GM12878 (cell line): ENCODE data around the gene ALG2. TPM values are rescaled to one million over a fixed set of nuclear protein-coding genes. Genes with fewer than 3 reads are reported as not detected.

Experiments used
- ATAC-seq: fragments of 200-7000 bp; cut with Tn5 transposase; 3 replicates; pipeline ENCODE4 v1.9.1; 2020; ENCODE audit warnings: mild to moderate bottlenecking, moderate library complexity
- BruUV-seq: library from RNA; stranded (reverse); fragments of 400-500 nt; replicated peaks from 2 replicates; lab custom pipeline; 2021; lab: Mats Ljungman, UMichigan
- CTCF ChIA-PET: fragments of 300-600 bp; sonication (Branson Sonifier 250); formaldehyde crosslinking; extraction: SDS; loops from one replicate; lab custom pipeline; 2021; ENCODE audit warnings: inconsistent platforms; lab: Yijun Ruan, JAX
- POLR2A ChIA-PET: fragments of 350-600 bp; formaldehyde crosslinking; extraction: SDS; loops from one replicate; lab custom pipeline; 2021; ENCODE audit warnings: inconsistent platforms; lab: Charles Lee
- RAD21 ChIA-PET: fragments of 300-600 bp; sonication (Branson Sonifier 250); formaldehyde crosslinking; loops from one replicate; lab custom pipeline; 2023; ENCODE audit warnings: antibody characterized with exemption; ENCODE audit not compliant: unreplicated experiment; lab: Charles Lee
- SMC1A ChIA-PET: fragments of 300-600 bp; sonication (Branson Sonifier 250); formaldehyde crosslinking; loops from one replicate; lab custom pipeline; 2023; ENCODE audit not compliant: unreplicated experiment, uncharacterized antibody; lab: Charles Lee
- DNase-seq: peaks from one replicate; pipeline ENCODE4 v3.0.0-alpha.2; 2011; ENCODE audit warnings: low read depth, low spot score
- FAIRE-seq: peaks from 3 replicates; lab custom pipeline; 2011; peaks lifted over from hg19 to GRCh38; lab: Jason Lieb, UNC
- H2AFZ ChIP-seq: 2 replicates; pipeline ENCODE4 v1.6.0; 2011; ENCODE audit warnings: low read depth, low read length, control low read depth; ENCODE audit not compliant: control insufficient read depth
- H3K27ac ChIP-seq: 2 replicates; pipeline ENCODE4 v1.5.1; 2011; ENCODE audit warnings: control low read depth; ENCODE audit not compliant: control insufficient read depth, insufficient read depth
- H3K27me3 ChIP-seq, 2 experiments: replicated peaks in 1 of 2; 2 replicates each; pipeline versions ENCODE4 v1.6.0 to v1.6.1; 2011; ENCODE audit warnings: low read length in 1 of 2; ENCODE audit not compliant: control insufficient read depth in 2 of 2, insufficient read depth in 2 of 2
- H3K36me3 ChIP-seq, 2 experiments: 2 replicates each; pipeline ENCODE4 v1.5.1; 2011; ENCODE audit warnings: low read length in 1 of 2; ENCODE audit not compliant: control insufficient read depth in 2 of 2, insufficient read depth in 2 of 2
- H3K4me1 ChIP-seq: 2 replicates; pipeline ENCODE4 v1.6.1; 2011; ENCODE audit warnings: mild to moderate bottlenecking, low read length, moderate library complexity, mixed read lengths; ENCODE audit not compliant: control insufficient read depth, insufficient read depth
- H3K4me2 ChIP-seq: 2 replicates; pipeline ENCODE4 v1.6.0; 2011; ENCODE audit warnings: control low read depth; ENCODE audit not compliant: control insufficient read depth, insufficient read depth
- H3K4me3 ChIP-seq: fragments of 200-600 bp; sonication (generic); 2 replicates; pipeline ENCODE4 v1.5.1; 2016
- H3K79me2 ChIP-seq: 2 replicates; pipeline ENCODE4 v1.6.0; 2011; ENCODE audit warnings: low read length; ENCODE audit not compliant: control insufficient read depth, insufficient read depth
- H3K9ac ChIP-seq: 2 replicates; pipeline ENCODE4 v1.8.0; 2011; ENCODE audit warnings: low read length, control low read depth, mixed read lengths; ENCODE audit not compliant: control insufficient read depth, insufficient read depth
- H3K9me3 ChIP-seq: replicated peaks from 3 replicates; pipeline ENCODE4 v1.5.1; 2011; ENCODE audit warnings: mild to moderate bottlenecking, low read length; ENCODE audit not compliant: control insufficient read depth, insufficient read depth
- H4K20me1 ChIP-seq: 2 replicates; pipeline ENCODE4 v1.6.0; 2011; ENCODE audit not compliant: control insufficient read depth, insufficient read depth
- BHLHE40 ChIP-seq, 2 experiments: fragments of 450-650 bp in 1 of 2; IDR thresholded peaks; 2 replicates each; pipeline ENCODE4 v1.6.1; 2011 to 2017; ENCODE audit warnings: low read depth in 2 of 2, borderline replicate concordance in 1 of 2, improper control_type of control experiment in 1 of 2, low read length in 1 of 2, mild to moderate bottlenecking in 1 of 2
- EED ChIP-seq: sonication (generic); IDR thresholded peaks from 2 replicates; pipeline ENCODE4 v1.6.1; 2016; ENCODE audit warnings: antibody characterized with exemption, low read depth
- FOS ChIP-seq: IDR thresholded peaks from 3 replicates; pipeline ENCODE4 v1.6.1; 2011; ENCODE audit warnings: borderline replicate concordance; ENCODE audit not compliant: insufficient read length; ENCODE audit errors: extremely low read depth
- MEF2B ChIP-seq: fragments of 450-650 bp; IDR thresholded peaks from 2 replicates; pipeline ENCODE4 v1.6.1; 2018; ENCODE audit warnings: mild to moderate bottlenecking, moderate library complexity; ENCODE audit not compliant: partially characterized antibody, poor library complexity, severe bottlenecking
- MTA2 ChIP-seq: fragments of 450-650 bp; IDR thresholded peaks from 2 replicates; pipeline ENCODE4 v1.6.1; 2016; ENCODE audit warnings: low read depth, mild to moderate bottlenecking, moderate library complexity
- POLR2AphosphoS2 ChIP-seq: IDR thresholded peaks from 2 replicates; pipeline ENCODE4 v1.6.1; 2011; ENCODE audit warnings: low read depth, mild to moderate bottlenecking, low read length, improper control_type of control experiment, moderate library complexity
- RAD21 ChIP-seq: IDR thresholded peaks from 2 replicates; pipeline ENCODE4 v1.6.1; 2011; ENCODE audit warnings: mild to moderate bottlenecking, low read depth, low read length, moderate library complexity; ENCODE audit not compliant: insufficient read depth
- RUNX3 ChIP-seq: IDR thresholded peaks from 2 replicates; pipeline ENCODE4 v1.6.1; 2012; ENCODE audit warnings: low read length, inconsistent platforms
- SMC3 ChIP-seq: IDR thresholded peaks from 2 replicates; pipeline ENCODE4 v1.6.1; 2011; ENCODE audit warnings: low read length, improper control_type of control experiment, borderline replicate concordance
- TBL1XR1 ChIP-seq: IDR thresholded peaks from 2 replicates; pipeline ENCODE4 v1.6.1; 2012; ENCODE audit warnings: low read depth, low read length, improper control_type of control experiment
- in situ Hi-C: fragments of 300-500 bp; cut with MboI; formaldehyde crosslinking; loops from 9 replicates; pipeline ENCODE4 v1.14.3; 2018; ENCODE audit warnings: mixed read lengths
- intact Hi-C: fragments of 100-400 bp; cut with micrococcal nuclease; formaldehyde crosslinking; loops from one replicate; pipeline ENCODE4 v1.14.2; 2022; ENCODE audit not compliant: unreplicated experiment
- polyA plus RNA-seq, 11 experiments: library from polyadenylated mRNA; depleted of rRNA in 4 of 11; unstranded in 6 of 11; stranded (reverse) in 5 of 11; fragments of >200 nt; fragmentation: Nextera tagmentation in 4 of 11; fragmentation: Illumina TruSeq in 1 of 11; extraction: Ambion mirVana in 4 of 11; extraction: Trizol in 1 of 11; gene quantifications; 1 replicate in 1 of 11; 2 replicates in 10 of 11; pipeline versions ENCODE4 v1.2.1 to v1.2.3, GENCODE V29; 2011 to 2016; ENCODE audit warnings: inconsistent platforms in 2 of 11, missing spikeins in 2 of 11, low read depth in 1 of 11
- total RNA-seq, 4 experiments: library from RNA; depleted of rRNA in 3 of 4; stranded (reverse); fragments of >200 nt in 3 of 4; fragmentation: Illumina TruSeq in 1 of 4; extraction: Trizol in 1 of 4; gene quantifications; 2 replicates each; pipeline versions ENCODE4 v1.2.1 to v1.2.3, GENCODE V29; 2013 to 2021
- TF ChIP-seq, protein P1 (sequence below): fragments of 150-350 bp; IDR thresholded peaks from 2 replicates; pipeline ENCODE4 v1.6.1; 2016; ENCODE audit warnings: low read depth, low read length
- TF ChIP-seq, protein P2 (sequence below): fragments of 450-650 bp; IDR thresholded peaks from 2 replicates; pipeline ENCODE4 v1.6.1; 2017; ENCODE audit warnings: mild to moderate bottlenecking, moderate library complexity
- TF ChIP-seq, protein P3 (sequence below): fragments of 450-650 bp; IDR thresholded peaks from 2 replicates; pipeline ENCODE4 v1.6.1; 2017; ENCODE audit warnings: antibody characterized with exemption, mild to moderate bottlenecking, moderate library complexity

ALG2 gene
- total and polyA plus RNA-seq, 10 of the 15 experiments (the other 5 are each of a cell fraction or from before 2014, with no cell fraction given): 8.8 to 52.5 (median 38.6) TPM

DNA sequence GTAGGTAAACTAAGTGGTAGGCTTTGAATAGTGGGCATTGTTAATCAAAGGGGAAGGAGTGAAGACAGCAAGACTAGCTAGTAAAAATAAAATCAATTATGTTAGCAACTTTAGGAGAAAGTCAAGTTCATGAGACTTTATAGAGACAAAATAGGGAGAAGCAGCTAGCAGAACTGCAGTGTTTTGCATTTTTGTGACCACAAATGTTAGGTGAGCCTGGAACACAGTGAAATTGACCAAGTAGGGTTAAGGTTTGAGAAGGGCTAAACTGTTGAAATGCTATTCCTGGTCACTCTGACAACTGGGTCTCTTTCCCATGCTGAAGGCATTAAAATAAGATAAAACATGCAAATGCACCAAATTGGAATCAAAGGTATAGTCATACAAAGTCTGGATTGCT lies 13.3 kb upstream of the ALG2 start:
- no TSS peak for BruUV-seq
- Histone ChIP-seq H3K79me2 (no peaks in the 10 kb centered on the region; the same call in 1 of the 2 replicates), H3K9me3 (peaks cover 7% of the 10 kb centered on the region; the same call in 2 of the 3 replicates), H3K4me2 (peak overlapping the region; percentile 88), H3K27me3 (no peaks in the 10 kb centered on the region), H3K36me3 (peaks cover 0 to 9% of the 10 kb centered on the region in 2 experiments; a peak in 2 of 4 replicates), H3K9ac (peak overlapping the region; percentile 7; the same call in 1 of the 2 replicates), H3K27ac (peak overlapping the region; percentile 94), H3K4me1 (peaks cover 41% of the 10 kb centered on the region), H2AFZ (no peak overlapping the region), H4K20me1 (no peaks in the 10 kb centered on the region), H3K4me3 (no peak overlapping the region; the same call in 1 of the 2 replicates)
- POLR2A ChIA-PET: interaction anchor here (1.1 to 5.6 kb wide), 7 partner anchors 10 to 52 kb away, joined by 5 to 51 read pairs (median 7); partner anchors contain the start of genes ALG2 and SEC61B
- no peak for ATAC-seq
- intact Hi-C loops: loop anchor here (5.0 kb wide), 1 partner anchor 53 kb away; no protein-coding TSS in a partner anchor
- CTCF ChIA-PET: interaction anchor here (0.6 to 6.3 kb wide), 10 partner anchors 11 to 406 kb away, joined by 3 to 160 read pairs (median 14); partner anchors contain the start of genes ALG2 and SEC61B
- SMC1A ChIA-PET: interaction anchor here (0.7 to 9.0 kb wide), 14 partner anchors 10 to 168 kb away, joined by 3 to 143 read pairs (median 12); partner anchors contain the start of gene SEC61B
- in situ Hi-C loops: no loop called here
- FAIRE-seq: no peak
- DNase-seq: no peak
- RAD21 ChIA-PET: interaction anchor here (0.9 to 7.5 kb wide), 9 partner anchors 12 to 62 kb away, joined by 3 to 98 read pairs (median 14); partner anchors contain the start of genes ALG2 and SEC61B
- TF ChIP-seq, protein P1, sequence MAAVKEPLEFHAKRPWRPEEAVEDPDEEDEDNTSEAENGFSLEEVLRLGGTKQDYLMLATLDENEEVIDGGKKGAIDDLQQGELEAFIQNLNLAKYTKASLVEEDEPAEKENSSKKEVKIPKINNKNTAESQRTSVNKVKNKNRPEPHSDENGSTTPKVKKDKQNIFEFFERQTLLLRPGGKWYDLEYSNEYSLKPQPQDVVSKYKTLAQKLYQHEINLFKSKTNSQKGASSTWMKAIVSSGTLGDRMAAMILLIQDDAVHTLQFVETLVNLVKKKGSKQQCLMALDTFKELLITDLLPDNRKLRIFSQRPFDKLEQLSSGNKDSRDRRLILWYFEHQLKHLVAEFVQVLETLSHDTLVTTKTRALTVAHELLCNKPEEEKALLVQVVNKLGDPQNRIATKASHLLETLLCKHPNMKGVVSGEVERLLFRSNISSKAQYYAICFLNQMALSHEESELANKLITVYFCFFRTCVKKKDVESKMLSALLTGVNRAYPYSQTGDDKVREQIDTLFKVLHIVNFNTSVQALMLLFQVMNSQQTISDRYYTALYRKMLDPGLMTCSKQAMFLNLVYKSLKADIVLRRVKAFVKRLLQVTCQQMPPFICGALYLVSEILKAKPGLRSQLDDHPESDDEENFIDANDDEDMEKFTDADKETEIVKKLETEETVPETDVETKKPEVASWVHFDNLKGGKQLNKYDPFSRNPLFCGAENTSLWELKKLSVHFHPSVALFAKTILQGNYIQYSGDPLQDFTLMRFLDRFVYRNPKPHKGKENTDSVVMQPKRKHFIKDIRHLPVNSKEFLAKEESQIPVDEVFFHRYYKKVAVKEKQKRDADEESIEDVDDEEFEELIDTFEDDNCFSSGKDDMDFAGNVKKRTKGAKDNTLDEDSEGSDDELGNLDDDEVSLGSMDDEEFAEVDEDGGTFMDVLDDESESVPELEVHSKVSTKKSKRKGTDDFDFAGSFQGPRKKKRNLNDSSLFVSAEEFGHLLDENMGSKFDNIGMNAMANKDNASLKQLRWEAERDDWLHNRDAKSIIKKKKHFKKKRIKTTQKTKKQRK: no peak
- TF ChIP-seq SMC3 (0 out of 2 replicates have a peak, but pooled peaks have one; percentile 3), RAD21 (no peak), BHLHE40 (IDR thresholded peaks at IDR 0.05; ENCODE audit: borderline replicate concordance in 1 of 2, low read depth in 2 of 2, low read length in 1 of 2) (no peak), EED (no peak), MTA2 (no peak), MEF2B (no peak), TBL1XR1 (no peak), POLR2AphosphoS2 (no peak), RUNX3 (peak; percentile 67), FOS (no peak)
- TF ChIP-seq, protein P2, sequence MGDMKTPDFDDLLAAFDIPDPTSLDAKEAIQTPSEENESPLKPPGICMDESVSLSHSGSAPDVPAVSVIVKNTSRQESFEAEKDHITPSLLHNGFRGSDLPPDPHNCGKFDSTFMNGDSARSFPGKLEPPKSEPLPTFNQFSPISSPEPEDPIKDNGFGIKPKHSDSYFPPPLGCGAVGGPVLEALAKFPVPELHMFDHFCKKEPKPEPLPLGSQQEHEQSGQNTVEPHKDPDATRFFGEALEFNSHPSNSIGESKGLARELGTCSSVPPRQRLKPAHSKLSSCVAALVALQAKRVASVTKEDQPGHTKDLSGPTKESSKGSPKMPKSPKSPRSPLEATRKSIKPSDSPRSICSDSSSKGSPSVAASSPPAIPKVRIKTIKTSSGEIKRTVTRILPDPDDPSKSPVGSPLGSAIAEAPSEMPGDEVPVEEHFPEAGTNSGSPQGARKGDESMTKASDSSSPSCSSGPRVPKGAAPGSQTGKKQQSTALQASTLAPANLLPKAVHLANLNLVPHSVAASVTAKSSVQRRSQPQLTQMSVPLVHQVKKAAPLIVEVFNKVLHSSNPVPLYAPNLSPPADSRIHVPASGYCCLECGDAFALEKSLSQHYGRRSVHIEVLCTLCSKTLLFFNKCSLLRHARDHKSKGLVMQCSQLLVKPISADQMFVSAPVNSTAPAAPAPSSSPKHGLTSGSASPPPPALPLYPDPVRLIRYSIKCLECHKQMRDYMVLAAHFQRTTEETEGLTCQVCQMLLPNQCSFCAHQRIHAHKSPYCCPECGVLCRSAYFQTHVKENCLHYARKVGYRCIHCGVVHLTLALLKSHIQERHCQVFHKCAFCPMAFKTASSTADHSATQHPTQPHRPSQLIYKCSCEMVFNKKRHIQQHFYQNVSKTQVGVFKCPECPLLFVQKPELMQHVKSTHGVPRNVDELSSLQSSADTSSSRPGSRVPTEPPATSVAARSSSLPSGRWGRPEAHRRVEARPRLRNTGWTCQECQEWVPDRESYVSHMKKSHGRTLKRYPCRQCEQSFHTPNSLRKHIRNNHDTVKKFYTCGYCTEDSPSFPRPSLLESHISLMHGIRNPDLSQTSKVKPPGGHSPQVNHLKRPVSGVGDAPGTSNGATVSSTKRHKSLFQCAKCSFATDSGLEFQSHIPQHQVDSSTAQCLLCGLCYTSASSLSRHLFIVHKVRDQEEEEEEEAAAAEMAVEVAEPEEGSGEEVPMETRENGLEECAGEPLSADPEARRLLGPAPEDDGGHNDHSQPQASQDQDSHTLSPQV: no peak
- TF ChIP-seq, protein P3, sequence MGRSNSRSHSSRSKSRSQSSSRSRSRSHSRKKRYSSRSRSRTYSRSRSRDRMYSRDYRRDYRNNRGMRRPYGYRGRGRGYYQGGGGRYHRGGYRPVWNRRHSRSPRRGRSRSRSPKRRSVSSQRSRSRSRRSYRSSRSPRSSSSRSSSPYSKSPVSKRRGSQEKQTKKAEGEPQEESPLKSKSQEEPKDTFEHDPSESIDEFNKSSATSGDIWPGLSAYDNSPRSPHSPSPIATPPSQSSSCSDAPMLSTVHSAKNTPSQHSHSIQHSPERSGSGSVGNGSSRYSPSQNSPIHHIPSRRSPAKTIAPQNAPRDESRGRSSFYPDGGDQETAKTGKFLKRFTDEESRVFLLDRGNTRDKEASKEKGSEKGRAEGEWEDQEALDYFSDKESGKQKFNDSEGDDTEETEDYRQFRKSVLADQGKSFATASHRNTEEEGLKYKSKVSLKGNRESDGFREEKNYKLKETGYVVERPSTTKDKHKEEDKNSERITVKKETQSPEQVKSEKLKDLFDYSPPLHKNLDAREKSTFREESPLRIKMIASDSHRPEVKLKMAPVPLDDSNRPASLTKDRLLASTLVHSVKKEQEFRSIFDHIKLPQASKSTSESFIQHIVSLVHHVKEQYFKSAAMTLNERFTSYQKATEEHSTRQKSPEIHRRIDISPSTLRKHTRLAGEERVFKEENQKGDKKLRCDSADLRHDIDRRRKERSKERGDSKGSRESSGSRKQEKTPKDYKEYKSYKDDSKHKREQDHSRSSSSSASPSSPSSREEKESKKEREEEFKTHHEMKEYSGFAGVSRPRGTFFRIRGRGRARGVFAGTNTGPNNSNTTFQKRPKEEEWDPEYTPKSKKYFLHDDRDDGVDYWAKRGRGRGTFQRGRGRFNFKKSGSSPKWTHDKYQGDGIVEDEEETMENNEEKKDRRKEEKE: no peak
